Naive thymus-derived CD4-positive, alpha-beta T cell (primary cell): ENCODE results near the gene SREBF2. TPM values are rescaled to one million over a fixed set of nuclear protein-coding genes. Genes with fewer than 3 reads are reported as not detected.
A peak's percentile ranks its signal among the peaks of the same experiment; 100 is the strongest.

ENCODE experiments used
- ATAC-seq: fragments of 150-1000 bp; cut with Tn5 transposase; 2 replicates; pipeline ENCODE4 v1.10.0; 2021; ENCODE audit warnings: mild to moderate bottlenecking, moderate library complexity
- CTCF ChIA-PET: fragments of 350-600 bp; sonication (Branson Sonifier 250); formaldehyde crosslinking; loops from one replicate; lab custom pipeline; 2021; ENCODE audit warnings: antibody characterized with exemption; lab: Charles Lee
- POLR2A ChIA-PET: fragments of 350-600 bp; sonication (Branson Sonifier 250); formaldehyde crosslinking; loops from one replicate; lab custom pipeline; 2021; ENCODE audit warnings: antibody characterized with exemption, inconsistent platforms; lab: Charles Lee
- DNase-seq, 9 donors: peaks; one replicate each; pipeline versions ENCODE4 v3.0.0 to v3.0.0-alpha.2; 2020 to 2022; ENCODE audit warnings: mixed read lengths in 1 of 9
- H3K27ac ChIP-seq: one replicate; pipeline ENCODE4 v1.7.0; 2013; ENCODE audit warnings: mild to moderate bottlenecking, low read depth, low read length, moderate library complexity
- H3K27me3 ChIP-seq, 2 donors: one replicate each; pipeline ENCODE4 v1.7.0; 2013; ENCODE audit warnings: low read length in 2 of 2, mild to moderate bottlenecking in 2 of 2, moderate library complexity in 2 of 2; ENCODE audit not compliant: control insufficient read depth in 2 of 2, insufficient read depth in 2 of 2
- H3K36me3 ChIP-seq, 3 experiments: 1 replicate in 2 of 3; 2 replicates in 1 of 3; pipeline ENCODE4 v1.7.0; 2013; ENCODE audit warnings: low read length in 3 of 3, mild to moderate bottlenecking in 3 of 3, moderate library complexity in 1 of 3; ENCODE audit not compliant: insufficient read depth in 3 of 3, control insufficient read depth in 2 of 3
- H3K4me1 ChIP-seq, 2 donors: one replicate each; pipeline ENCODE4 v1.7.0; 2013; ENCODE audit warnings: low read length in 2 of 2, mild to moderate bottlenecking in 2 of 2, moderate library complexity in 1 of 2; ENCODE audit not compliant: control insufficient read depth in 2 of 2, insufficient read depth in 2 of 2
- H3K4me3 ChIP-seq: 2 replicates; pipeline ENCODE4 v1.7.0; 2013; ENCODE audit warnings: mild to moderate bottlenecking, low read length
- H3K9me3 ChIP-seq, 3 experiments: 1 replicate in 2 of 3; 2 replicates in 1 of 3; pipeline ENCODE4 v1.7.0; 2013; ENCODE audit warnings: low read length in 3 of 3; ENCODE audit not compliant: control insufficient read depth in 2 of 3
- H3K27ac Mint-ChIP-seq, 9 donors: one replicate each; pipeline ENCODE4 v1.8.0; 2020 to 2022; ENCODE audit warnings: mixed read lengths in 9 of 9, mild to moderate bottlenecking in 8 of 9, moderate library complexity in 5 of 9, inconsistent platforms in 2 of 9
- H3K27me3 Mint-ChIP-seq, 5 donors: one replicate each; pipeline ENCODE4 v1.8.0; 2021 to 2022; ENCODE audit warnings: mixed read lengths in 5 of 5, mild to moderate bottlenecking in 1 of 5
- H3K36me3 Mint-ChIP-seq, 5 donors: one replicate each; pipeline ENCODE4 v1.8.0; 2020 to 2022; ENCODE audit warnings: mixed read lengths in 5 of 5, mild to moderate bottlenecking in 3 of 5, inconsistent platforms in 1 of 5
- H3K4me1 Mint-ChIP-seq, 7 donors: one replicate each; pipeline ENCODE4 v1.8.0; 2020 to 2022; ENCODE audit warnings: mixed read lengths in 7 of 7, mild to moderate bottlenecking in 3 of 7, inconsistent platforms in 1 of 7
- H3K4me3 Mint-ChIP-seq, 10 donors: one replicate each; pipeline ENCODE4 v1.8.0; 2020 to 2022; ENCODE audit warnings: mild to moderate bottlenecking in 10 of 10, mixed read lengths in 10 of 10, moderate library complexity in 6 of 10, inconsistent platforms in 2 of 10
- H3K9me3 Mint-ChIP-seq, 11 donors: one replicate each; pipeline ENCODE4 v1.8.0; 2020 to 2022; ENCODE audit warnings: mixed read lengths in 11 of 11, mild to moderate bottlenecking in 4 of 11, inconsistent platforms in 1 of 11, moderate library complexity in 1 of 11
- intact Hi-C, 2 donors: fragments of 100-400 bp; cut with micrococcal nuclease; formaldehyde crosslinking; loops; one replicate each; pipeline ENCODE4 v1.15.1; 2023
- microRNA-seq: library from miRNA; unstranded; fragments of <30 nt; microRNA quantifications from one replicate; pipeline ENCODE4 v1.2.0, GENCODE V29; 2022; ENCODE audit warnings: borderline microRNAs expressed
- polyA plus RNA-seq, 2 donors: library from polyadenylated mRNA; unstranded; fragments of 300-500 nt; fragmentation: Illumina TruSeq; gene quantifications; one replicate each; pipeline ENCODE4 v1.2.3, GENCODE V29; 2021
- total RNA-seq, 6 experiments: library from RNA in 5 of 6; stranded (reverse) in 5 of 6; gene quantifications; 1 replicate in 5 of 6; 2 replicates in 1 of 6; pipeline ENCODE4 v1.2.3 and lab custom pipeline; 2021 to 2026

The SREBF2 gene
- total and polyA plus RNA-seq, 7 experiments from 2014 or later: 17.4 to 117 (median 84.0) TPM

DNA sequence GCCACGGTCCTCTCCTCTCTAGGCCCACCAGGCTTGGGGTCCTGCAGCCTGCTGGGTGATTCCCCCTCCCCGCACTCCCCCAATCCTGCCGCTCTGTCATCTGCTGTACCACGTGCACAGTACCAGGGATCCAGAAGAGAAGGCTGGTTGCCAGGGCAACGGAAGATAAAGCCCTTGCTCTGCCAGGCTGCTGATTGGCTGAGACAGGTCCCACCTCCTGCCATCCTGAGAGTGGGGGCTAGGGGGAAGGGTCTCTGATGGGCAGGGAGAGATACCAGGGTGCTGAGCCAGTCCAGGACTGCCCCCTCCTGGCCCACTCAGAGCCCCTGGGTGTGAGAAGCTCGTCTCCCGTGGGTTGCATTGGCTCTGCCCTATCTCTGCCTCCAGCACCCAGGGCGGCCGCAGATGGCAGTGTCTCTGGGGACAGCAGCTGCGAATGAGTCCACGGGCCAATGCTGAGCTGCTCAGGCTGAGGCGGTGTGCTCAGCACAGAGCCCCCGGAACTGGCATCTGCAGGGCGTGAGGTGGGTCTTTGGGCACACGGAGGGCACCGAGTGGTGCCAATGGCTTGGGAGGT, 119.1 kb downstream of the SREBF2 start, which contains the start of gene SMIM45:
Gene SMIM45 (plus strand): TSS at position 253 of the 577 bp plus-strand sequence.
- DNase-seq (no peak), ATAC-seq (no peak)
- Mint-ChIP-seq H3K4me1 (peaks cover 0 to 16% (median 3%) of the 10 kb centered on the region in 7 donors), H3K27ac (no peak within 1 kb of the TSS), H3K27me3 (no peaks in the 10 kb centered on the region), H3K4me3 (no peak within 1 kb of the TSS), H3K9me3 (peaks cover 0 to 2% (median 0%) of the 10 kb centered on the region in 11 donors), H3K36me3 (no peaks in the 10 kb centered on the region)
- H3K36me3 ChIP-seq: no peaks in the 10 kb centered on the region
- CTCF ChIA-PET: interaction anchor here (0.6 to 0.8 kb wide), 2 partner anchors 27 to 140 kb away, joined by 3 read pairs; no protein-coding TSS in a partner anchor
- no peak within 1 kb of the TSS for H3K4me3 ChIP-seq
- H3K27ac ChIP-seq: no peak within 1 kb of the TSS
- peaks cover 0 to 13% of the 10 kb centered on the region in 2 donors for H3K4me1 ChIP-seq
- no peaks in the 10 kb centered on the region for H3K9me3 ChIP-seq
- intact Hi-C loops: no loop called here
- POLR2A ChIA-PET: interaction anchor here (1.2 kb wide), 1 partner anchor 13 kb away, joined by 3 read pairs; no protein-coding TSS in a partner anchor
- H3K27me3 ChIP-seq: no peaks in the 10 kb centered on the region

- Mint-ChIP-seq H3K36me3 (no peaks in the 10 kb centered on the region), H3K9me3 (peaks cover 0 to 2% (median 0%) of the 10 kb centered on the region in 11 donors), H3K4me3 (no peak overlapping the region), H3K4me1 (peaks cover 0 to 12% (median 5%) of the 10 kb centered on the region in 7 donors), H3K27ac (no peak overlapping the region), H3K27me3 (no peaks in the 10 kb centered on the region)
- H3K9me3 ChIP-seq: no peaks in the 10 kb centered on the region
- no peaks in the 10 kb centered on the region for H3K36me3 ChIP-seq
- no peaks in the 10 kb centered on the region for H3K27me3 ChIP-seq
- H3K4me3 ChIP-seq: no peak overlapping the region
- ChIA-PET POLR2A (interaction anchor here (1.2 kb wide), 1 partner anchor 12 kb away, joined by 3 read pairs; no protein-coding TSS in a partner anchor), CTCF (no interaction called here)
- H3K4me1 ChIP-seq: peaks cover 0 to 10% of the 10 kb centered on the region in 2 donors
- no peak overlapping the region for H3K27ac ChIP-seq
- no peak for ATAC-seq
- DNase-seq: no peak
- intact Hi-C loops: no loop called here
These were observed 119.8 kb downstream of the SREBF2 start for GRCh38 chr22:41952713-41953112.

Small RNAs within 50 kb of the gene (microRNA-seq; reads per million reads assigned to microRNA genes)
- gene MIR33A: 63.2 reads per million, percentile 49 among the genes with 10 or more reads in this experiment

Other genes with a start within 250 kb of the SREBF2 start
- 10 to 100 TPM; 22.5 to 34.3 (median 26.9) TPM for gene PMM1, start 243.3 kb upstream of the SREBF2 start, total RNA-seq
- gene PMM1, start 243.3 kb upstream of the SREBF2 start, polyA plus RNA-seq: 10 to 100 TPM; 40.7 to 42.8 TPM
- gene DESI1, start 212.1 kb upstream of the SREBF2 start, total RNA-seq: 10 to 100 TPM; 17.4 to 45.7 (median 24.5) TPM
- 10 to 100 TPM; 10.9 to 14.4 TPM for gene DESI1, start 212.1 kb upstream of the SREBF2 start, polyA plus RNA-seq
- 100 to 1,000 TPM; 139 to 270 (median 160) TPM for gene XRCC6, start 211.8 kb upstream of the SREBF2 start, total RNA-seq
- 100 to 1,000 TPM; 458 to 542 TPM for gene XRCC6, start 211.8 kb upstream of the SREBF2 start, polyA plus RNA-seq
- 100 to 1,000 TPM; 117 to 180 (median 122) TPM for gene SNU13, start 144.2 kb upstream of the SREBF2 start, total RNA-seq
- gene SNU13, start 144.2 kb upstream of the SREBF2 start, polyA plus RNA-seq: 100 to 1,000 TPM; 283 to 295 TPM
- 10 to 100 TPM; 40.4 to 69.0 (median 61.4) TPM for gene MEI1, start 133.6 kb upstream of the SREBF2 start, total RNA-seq
- gene MEI1, start 133.6 kb upstream of the SREBF2 start, polyA plus RNA-seq: 100 to 1,000 TPM; 105 to 112 TPM
- 10 to 100 TPM; 13.7 to 22.8 (median 18.2) TPM for gene CCDC134, start 32.4 kb upstream of the SREBF2 start, total RNA-seq
- gene CCDC134, start 32.4 kb upstream of the SREBF2 start, polyA plus RNA-seq: 1 to 10 TPM; 4.5 to 9.1 TPM
- under 1 TPM in 3 of 5 experiments, not detected in 2; 0.34 to 0.58 (median 0.54) TPM for gene SHISA8, start 82.0 kb downstream of the SREBF2 start, total RNA-seq
- gene SHISA8, start 82.0 kb downstream of the SREBF2 start, polyA plus RNA-seq: not detected
- gene TNFRSF13C, start 93.7 kb downstream of the SREBF2 start, total RNA-seq: 10 to 100 TPM in 2 of 5 experiments, 1 to 10 TPM in 3; 1.2 to 17.2 (median 8.4) TPM
- gene TNFRSF13C, start 93.7 kb downstream of the SREBF2 start, polyA plus RNA-seq: under 1 TPM; 0.38 to 0.39 TPM
- 10 to 100 TPM in 3 of 5 experiments, 1 to 10 TPM in 2; 5.1 to 51.1 (median 10.8) TPM for gene CENPM, start 114.0 kb downstream of the SREBF2 start, total RNA-seq
- gene CENPM, start 114.0 kb downstream of the SREBF2 start, polyA plus RNA-seq: 1 to 10 TPM; 2.3 to 4.4 TPM
- 1 to 10 TPM in 1 of 5 experiments, under 1 TPM in 4; 0.08 to 4.2 (median 0.16) TPM for gene SEPTIN3, start 136.3 kb downstream of the SREBF2 start, total RNA-seq
- gene SEPTIN3, start 136.3 kb downstream of the SREBF2 start, polyA plus RNA-seq: not detected
- gene WBP2NL, start 165.7 kb downstream of the SREBF2 start, total RNA-seq: 1 to 10 TPM in 4 of 5 experiments, under 1 TPM in 1; 0.85 to 5.7 (median 3.2) TPM
- under 1 TPM in 1 of 2 donors, not detected in 1; 0.43 TPM for gene WBP2NL, start 165.7 kb downstream of the SREBF2 start, polyA plus RNA-seq
- gene NAGA, start 237.7 kb downstream of the SREBF2 start, total RNA-seq: 10 to 100 TPM in 2 of 5 experiments, 1 to 10 TPM in 3; 7.6 to 38.8 (median 9.4) TPM
- 10 to 100 TPM; 12.5 to 12.9 TPM for gene NAGA, start 237.7 kb downstream of the SREBF2 start, polyA plus RNA-seq
- gene PHETA2, start 241.1 kb downstream of the SREBF2 start, total RNA-seq: 1 to 10 TPM in 3 of 5 experiments, under 1 TPM in 2; 0.82 to 3.9 (median 1.2) TPM
- gene PHETA2, start 241.1 kb downstream of the SREBF2 start, polyA plus RNA-seq: 1 to 10 TPM; 1.2 to 1.5 TPM
- gene SMDT1, start 246.6 kb downstream of the SREBF2 start, total RNA-seq: 100 to 1,000 TPM in 1 of 5 experiments, 10 to 100 TPM in 4; 40.4 to 105 (median 98.8) TPM
- gene SMDT1, start 246.6 kb downstream of the SREBF2 start, polyA plus RNA-seq: 100 to 1,000 TPM; 117 to 157 TPM